Stimulated activated CD8-positive, alpha-beta memory T cell treated with anti-CD3 and anti-CD28 coated beads, Interleukin-15, amount 100 ng/mL, for 1 hour (primary cell): ENCODE results near the gene ARHGEF40.

Experiments used
- DNase-seq: peaks from one replicate; pipeline ENCODE4 v3.0.0-alpha.2; 2020; ENCODE audit warnings: low read depth

ARHGEF40 gene

GRCh38 chr14:21059842-21060613 lies 10.1 kb upstream of the ARHGEF40 start:
- DNase-seq = no peak

- DNase-seq = no peak
These were observed 9.3 kb upstream of the ARHGEF40 start for GRCh38 chr14:21060614-21061346.

- DNase-seq = no peak
These were observed 8.8 kb upstream of the ARHGEF40 start for GRCh38 chr14:21061347-21061668.

- DNase-seq = no peak
These were observed 6.6 kb upstream of the ARHGEF40 start for GRCh38 chr14:21063479-21063878.

GRCh38 chr14:21066882-21067502 lies 3.1 kb upstream of the ARHGEF40 start:
- no peak for DNase-seq

GRCh38 chr14:21068521-21069387 lies 1.4 kb upstream of the ARHGEF40 start:
- no peak for DNase-seq

- DNase-seq = no peak
These were observed 569 bp upstream of the ARHGEF40 start for GRCh38 chr14:21069388-21070082.

GRCh38 chr14:21070610-21071224 lies 613 bp downstream of the ARHGEF40 start:
- DNase-seq = no peak

GRCh38 chr14:21071225-21072030 lies 1.3 kb downstream of the ARHGEF40 start:
- no peak for DNase-seq

GRCh38 chr14:21072031-21072473 lies 1.9 kb downstream of the ARHGEF40 start:
- DNase-seq = no peak

GRCh38 chr14:21072781-21073339 lies 2.8 kb downstream of the ARHGEF40 start:
- no peak for DNase-seq

GRCh38 chr14:21073921-21074320 lies 3.8 kb downstream of the ARHGEF40 start:
- DNase-seq = no peak

- DNase-seq = no peak
These were observed 4.5 kb downstream of the ARHGEF40 start for GRCh38 chr14:21074398-21075272.

GRCh38 chr14:21075719-21076437 lies 5.8 kb downstream of the ARHGEF40 start:
- no peak for DNase-seq

GRCh38 chr14:21077672-21078071 lies 7.6 kb downstream of the ARHGEF40 start:
- DNase-seq = no peak

- DNase-seq = no peak
These were observed 8.2 kb downstream of the ARHGEF40 start for GRCh38 chr14:21078287-21078686.

GRCh38 chr14:21078726-21079125 lies 8.6 kb downstream of the ARHGEF40 start:
- no peak for DNase-seq

- no peak for DNase-seq
These were observed 11.5 kb downstream of the ARHGEF40 start for GRCh38 chr14:21081521-21082142.
